CD14-positive monocyte (primary cell): Measurements from ENCODE around the gene XRCC5. TPM values are rescaled to one million over a fixed set of nuclear protein-coding genes. Genes with fewer than 3 reads are reported as not detected.

Source experiments
- DNase-seq, 3 donors: peaks; one replicate each; pipeline ENCODE4 v3.0.0-alpha.2; 2011 to 2022
- H2AFZ ChIP-seq: 2 replicates; pipeline ENCODE4 v1.6.0; 2012; ENCODE audit warnings: mild to moderate bottlenecking, low read depth, low read length, inconsistent platforms; ENCODE audit not compliant: insufficient read depth, poor library complexity, severe bottlenecking
- H3K27ac ChIP-seq, 2 donors: 1 replicate in 1 of 2; 2 replicates in 1 of 2; pipeline ENCODE4 v1.5.1; 2012 to 2013; ENCODE audit warnings: low read length in 2 of 2, control low read depth in 1 of 2, inconsistent platforms in 1 of 2, low read depth in 1 of 2, mild to moderate bottlenecking in 1 of 2
- H3K27me3 ChIP-seq, 2 donors: one replicate each; pipeline versions ENCODE4 v1.6.0 to v1.6.1; 2011 to 2013; ENCODE audit warnings: low read length in 2 of 2; ENCODE audit not compliant: control insufficient read depth in 2 of 2, insufficient read depth in 2 of 2
- H3K36me3 ChIP-seq, 2 donors: replicated peaks in 1 of 2; 1 replicate in 1 of 2; 2 replicates in 1 of 2; pipeline versions ENCODE4 v1.5.1 to v1.6.1; 2012 to 2013; ENCODE audit warnings: low read length in 2 of 2, control low read depth in 1 of 2, inconsistent platforms in 1 of 2, mild to moderate bottlenecking in 1 of 2; ENCODE audit not compliant: insufficient read depth in 2 of 2, control insufficient read depth in 1 of 2
- H3K4me1 ChIP-seq, 2 donors: 1 replicate in 1 of 2; 2 replicates in 1 of 2; pipeline versions ENCODE4 v1.5.1 to v1.6.1; 2012 to 2013; ENCODE audit warnings: low read length in 2 of 2, control low read depth in 1 of 2, inconsistent platforms in 1 of 2, mild to moderate bottlenecking in 1 of 2, moderate library complexity in 1 of 2; ENCODE audit not compliant: insufficient read depth in 2 of 2, control insufficient read depth in 1 of 2
- H3K4me2 ChIP-seq: replicated peaks from 2 replicates; pipeline ENCODE3; 2012; ENCODE audit warnings: low read length, moderate library complexity, mild to moderate bottlenecking; ENCODE audit not compliant: poor library complexity, severe bottlenecking; ENCODE audit errors: extremely low read depth
- H3K4me3 ChIP-seq, 3 experiments: fragments of 200-600 bp in 1 of 3; sonication (generic) in 1 of 3; replicated peaks in 1 of 3; 1 replicate in 2 of 3; 2 replicates in 1 of 3; pipeline ENCODE4 v1.5.1; 2011 to 2013; ENCODE audit warnings: low read length in 3 of 3, mild to moderate bottlenecking in 3 of 3, control low read depth in 2 of 3, low read depth in 2 of 3, inconsistent platforms in 1 of 3, moderate library complexity in 1 of 3
- H3K79me2 ChIP-seq: 2 replicates; pipeline ENCODE4 v1.6.0; 2012; ENCODE audit warnings: mild to moderate bottlenecking, control low read depth, inconsistent platforms, low read length, moderate library complexity; ENCODE audit not compliant: insufficient read depth
- H3K9ac ChIP-seq: 2 replicates; pipeline ENCODE4 v1.6.0; 2017; ENCODE audit warnings: low read length, mild to moderate bottlenecking; ENCODE audit not compliant: insufficient read depth, poor library complexity, severe bottlenecking
- H3K9me3 ChIP-seq, 2 donors: replicated peaks in 1 of 2; 1 replicate in 1 of 2; 2 replicates in 1 of 2; pipeline versions ENCODE4 v1.5.1 to v1.6.1; 2012 to 2013; ENCODE audit warnings: low read length in 2 of 2, control low read depth in 1 of 2; ENCODE audit not compliant: control insufficient read depth in 1 of 2, insufficient read depth in 1 of 2
- H4K20me1 ChIP-seq: 2 replicates; pipeline ENCODE4 v1.6.0; 2012; ENCODE audit warnings: mild to moderate bottlenecking, low read length, control low read depth, moderate library complexity; ENCODE audit not compliant: insufficient read depth
- H3K27ac Mint-ChIP-seq, 7 donors: one replicate each; pipeline ENCODE4 v1.8.0; 2020; ENCODE audit warnings: mild to moderate bottlenecking in 7 of 7, mixed read lengths in 7 of 7, moderate library complexity in 6 of 7, inconsistent platforms in 2 of 7
- H3K27me3 Mint-ChIP-seq, 3 donors: one replicate each; pipeline ENCODE4 v1.8.0; 2021 to 2022; ENCODE audit warnings: low read depth in 3 of 3, mild to moderate bottlenecking in 3 of 3, mixed read lengths in 3 of 3, moderate library complexity in 3 of 3, inconsistent platforms in 1 of 3
- H3K36me3 Mint-ChIP-seq, 2 donors: one replicate each; pipeline ENCODE4 v1.8.0; 2020; ENCODE audit warnings: mixed read lengths in 2 of 2, inconsistent platforms in 1 of 2, mild to moderate bottlenecking in 1 of 2
- H3K4me1 Mint-ChIP-seq: one replicate; pipeline ENCODE4 v1.8.0; 2020; ENCODE audit warnings: mild to moderate bottlenecking, mixed read lengths
- H3K4me3 Mint-ChIP-seq, 2 donors: one replicate each; pipeline ENCODE4 v1.8.0; 2020; ENCODE audit warnings: mild to moderate bottlenecking in 2 of 2, mixed read lengths in 2 of 2, moderate library complexity in 1 of 2
- H3K9me3 Mint-ChIP-seq, 7 donors: one replicate each; pipeline ENCODE4 v1.8.0; 2020 to 2022; ENCODE audit warnings: mixed read lengths in 7 of 7, mild to moderate bottlenecking in 6 of 7, moderate library complexity in 6 of 7, inconsistent platforms in 2 of 7
- CTCF ChIP-seq: fragments of 200-600 bp; IDR thresholded peaks from one replicate; pipeline ENCODE4 v1.8.0; 2022; ENCODE audit warnings: antibody characterized with exemption, mild to moderate bottlenecking
- WGBS: methylation state at CpG from one replicate; pipeline ENCODE4 v1.1.5; 2013; ENCODE audit warnings: missing lambda C conversion rate; ENCODE audit not compliant: insufficient coverage; 5-methylcytosine and 5-hydroxymethylcytosine counted together
- intact Hi-C, 2 donors: fragments of 100-400 bp; cut with micrococcal nuclease; formaldehyde crosslinking; loops; one replicate each; pipeline versions ENCODE4 v1.15.0 to v1.15.1; 2023
- polyA plus RNA-seq, 3 donors: library from polyadenylated mRNA; depleted of rRNA in 1 of 3; unstranded in 2 of 3; stranded (reverse) in 1 of 3; fragments of 300-500 nt in 2 of 3; fragments of >200 nt in 1 of 3; fragmentation: Illumina TruSeq in 2 of 3; gene quantifications; 1 replicate in 2 of 3; 2 replicates in 1 of 3; pipeline ENCODE4 v1.2.3, GENCODE V29; 2012 to 2021

Gene XRCC5
- polyA plus RNA-seq, 3 donors, result 55.3 to 281 (median 258) TPM

GRCh38 chr2:216246766-216247165 is 137.6 kb downstream of the XRCC5 start:
- Histone ChIP-seq H3K9ac (no peak overlapping the region), H3K4me2 (no peak overlapping the region), H4K20me1 (no peaks in the 10 kb centered on the region), H2AFZ (no peak overlapping the region), H3K36me3 (no peaks in the 10 kb centered on the region), H3K4me1 (no peaks in the 10 kb centered on the region), H3K4me3 (no peak overlapping the region), H3K9me3 (no peaks in the 10 kb centered on the region), H3K27ac (no peak overlapping the region), H3K27me3 (no peaks in the 10 kb centered on the region), H3K79me2 (no peaks in the 10 kb centered on the region)
- no peak for TF ChIP-seq CTCF
- H3K36me3 Mint-ChIP-seq, result no peaks in the 10 kb centered on the region
- no peak overlapping the region for H3K4me3 Mint-ChIP-seq
- no CpG with 5 or more reads among the region's 3 CpGs for WGBS
- intact Hi-C loops, result no loop called here
- H3K27ac Mint-ChIP-seq, result no peak overlapping the region
- peaks cover 0 to 3% (median 0%) of the 10 kb centered on the region in 3 donors for H3K27me3 Mint-ChIP-seq
- no peak for DNase-seq
- peaks cover 0 to 13% (median 5%) of the 10 kb centered on the region in 7 donors for H3K9me3 Mint-ChIP-seq
- no peaks in the 10 kb centered on the region for H3K4me1 Mint-ChIP-seq

Other genes starting within 250 kb of the XRCC5 start
- under 1 TPM in 2 of 3 donors, not detected in 1; 0.14 to 0.47 TPM for gene MREG, start 95.8 kb upstream of the XRCC5 start, polyA plus RNA-seq
- 10 to 100 TPM in 2 of 3 donors, 1 to 10 TPM in 1; 7.4 to 16.9 (median 12.3) TPM for gene PECR, start 27.5 kb upstream of the XRCC5 start, polyA plus RNA-seq
- under 1 TPM; 0.24 to 0.92 (median 0.74) TPM for gene TMEM169, start 27.4 kb upstream of the XRCC5 start, polyA plus RNA-seq